ENCODE results near the gene CNTNAP5.

The CNTNAP5 gene

GRCh38 chr2:124065636-124066035 is 40.5 kb downstream of the CNTNAP5 start:
- no peak for DNase-seq

- no peak for DNase-seq
Measured at GRCh38 chr2:124066776-124067175, 41.7 kb downstream of the CNTNAP5 start.

GRCh38 chr2:124079045-124079444 is 54.0 kb downstream of the CNTNAP5 start:
- no peak for DNase-seq

GRCh38 chr2:124080281-124081153 is 55.4 kb downstream of the CNTNAP5 start:
- no peak for DNase-seq

- no peak for DNase-seq
Measured at GRCh38 chr2:124081154-124081716, 56.1 kb downstream of the CNTNAP5 start.

- no peak for DNase-seq
Measured at GRCh38 chr2:124088616-124089015, 63.5 kb downstream of the CNTNAP5 start.

GRCh38 chr2:124091721-124092120 is 66.6 kb downstream of the CNTNAP5 start:
- DNase-seq, result no peak

GRCh38 chr2:124092651-124093050 is 67.6 kb downstream of the CNTNAP5 start:
- DNase-seq, result no peak

GRCh38 chr2:124104914-124105313 is 79.8 kb downstream of the CNTNAP5 start:
- no peak for DNase-seq

GRCh38 chr2:124112206-124112605 is 87.1 kb downstream of the CNTNAP5 start:
- DNase-seq, result no peak

- DNase-seq, result no peak
Measured at GRCh38 chr2:124112966-124113365, 87.9 kb downstream of the CNTNAP5 start.

GRCh38 chr2:124120246-124120645 is 95.2 kb downstream of the CNTNAP5 start:
- DNase-seq, result no peak

GRCh38 chr2:124121106-124121505 is 96.0 kb downstream of the CNTNAP5 start:
- no peak for DNase-seq

- DNase-seq, result no peak
Measured at GRCh38 chr2:124121760-124122275, 96.7 kb downstream of the CNTNAP5 start.

- no peak for DNase-seq
Measured at GRCh38 chr2:124122340-124122739, 97.3 kb downstream of the CNTNAP5 start.

- no peak for DNase-seq
Measured at GRCh38 chr2:124131276-124131675, 106.2 kb downstream of the CNTNAP5 start.

- DNase-seq, result no peak
Measured at GRCh38 chr2:124136110-124136509, 111.0 kb downstream of the CNTNAP5 start.

GRCh38 chr2:124138076-124138475 is 113.0 kb downstream of the CNTNAP5 start:
- DNase-seq, result no peak

GRCh38 chr2:124145982-124146381 is 120.9 kb downstream of the CNTNAP5 start:
- no peak for DNase-seq

GRCh38 chr2:124147552-124147951 is 122.5 kb downstream of the CNTNAP5 start:
- no peak for DNase-seq

- no peak for DNase-seq
Measured at GRCh38 chr2:124149571-124149970, 124.5 kb downstream of the CNTNAP5 start.

GRCh38 chr2:124151691-124152090 is 126.6 kb downstream of the CNTNAP5 start:
- DNase-seq, result no peak

GRCh38 chr2:124153713-124154112 is 128.6 kb downstream of the CNTNAP5 start:
- DNase-seq, result no peak

- DNase-seq, result no peak
Measured at GRCh38 chr2:124159166-124159565, 134.1 kb downstream of the CNTNAP5 start.

All from SW 1271 (cell line).